CD4-positive, alpha-beta T cell treated with Interleukin-21 for 1 hour (primary cell): ENCODE results near the gene AEBP2.
A peak's percentile ranks its signal among the peaks of the same experiment; 100 is the strongest.
"Not testable (repeated sequence)": the region's sequence is repeated elsewhere in the genome, so short reads cannot be mapped to it uniquely, and the experiment has no call there.

ENCODE experiments used
- DNase-seq: peaks from one replicate; pipeline ENCODE4 v3.0.0-alpha.2; 2020

Gene AEBP2

GRCh38 chr12:19439059-19440018 lies at the start of gene AEBP2:
Gene AEBP2, plus strand, starts transcription at chr12:19439492. Its CDS starts 208 bp downstream, at chr12:19439700.
- peak; percentile 97 for DNase-seq

GRCh38 chr12:19390051-19390598 lies 49.2 kb upstream of the AEBP2 start:
- DNase-seq, result no peak

- not testable (repeated sequence) for DNase-seq
Observed at GRCh38 chr12:19392644-19393043, 46.6 kb upstream of the AEBP2 start.

- DNase-seq, result no peak
Observed at GRCh38 chr12:19394385-19394784, 44.9 kb upstream of the AEBP2 start.

GRCh38 chr12:19397534-19397933 lies 41.8 kb upstream of the AEBP2 start:
- no peak for DNase-seq

- no peak for DNase-seq
Observed at GRCh38 chr12:19398376-19399363, 40.6 kb upstream of the AEBP2 start.

- DNase-seq, result not testable (repeated sequence)
Observed at GRCh38 chr12:19400649-19401285, 38.5 kb upstream of the AEBP2 start.

GRCh38 chr12:19402211-19402610 lies 37.1 kb upstream of the AEBP2 start:
- no peak for DNase-seq

GRCh38 chr12:19402743-19403431 lies 36.4 kb upstream of the AEBP2 start:
- DNase-seq, result no peak

- DNase-seq, result peak; percentile 50
Observed at GRCh38 chr12:19404242-19404880, 34.9 kb upstream of the AEBP2 start.

- DNase-seq, result no peak
Observed at GRCh38 chr12:19409376-19409775, 29.9 kb upstream of the AEBP2 start.

GRCh38 chr12:19410211-19410610 lies 29.1 kb upstream of the AEBP2 start:
- DNase-seq, result no peak

- no peak for DNase-seq
Observed at GRCh38 chr12:19410629-19411185, 28.6 kb upstream of the AEBP2 start.

GRCh38 chr12:19411234-19412204 lies 27.8 kb upstream of the AEBP2 start:
- no peak for DNase-seq

GRCh38 chr12:19412844-19413243 lies 26.4 kb upstream of the AEBP2 start:
- DNase-seq, result no peak

GRCh38 chr12:19413582-19413981 lies 25.7 kb upstream of the AEBP2 start:
- DNase-seq, result not testable (repeated sequence)

GRCh38 chr12:19415563-19415962 lies 23.7 kb upstream of the AEBP2 start:
- no peak for DNase-seq

- no peak for DNase-seq
Observed at GRCh38 chr12:19419086-19419485, 20.2 kb upstream of the AEBP2 start.

- no peak for DNase-seq
Observed at GRCh38 chr12:19421503-19422282, 17.6 kb upstream of the AEBP2 start.
